Type B pancreatic cell (in vitro differentiated cells): ENCODE data around the gene LCE5A. TPM values are rescaled to one million over a fixed set of nuclear protein-coding genes. Genes with fewer than 3 reads are reported as not detected.

Experiments used
- DNase-seq: peaks from one replicate; pipeline ENCODE4 v3.0.0; 2021; ENCODE audit warnings: mixed read lengths; ENCODE audit not compliant: unreplicated experiment; ENCODE audit errors: extremely low spot score
- H3K27ac Mint-ChIP-seq: 2 replicates; pipeline ENCODE4 v1.8.0; 2021; ENCODE audit warnings: mild to moderate bottlenecking, mixed read lengths
- H3K27me3 Mint-ChIP-seq: 2 replicates; pipeline ENCODE4 v1.8.0; 2021; ENCODE audit warnings: mixed read lengths
- H3K36me3 Mint-ChIP-seq: 2 replicates; pipeline ENCODE4 v1.8.0; 2021; ENCODE audit warnings: mixed read lengths
- H3K4me1 Mint-ChIP-seq: one replicate; pipeline ENCODE4 v1.8.0; 2021; ENCODE audit warnings: mixed read lengths; ENCODE audit not compliant: unreplicated experiment
- H3K4me3 Mint-ChIP-seq: 2 replicates; pipeline ENCODE4 v1.8.0; 2021; ENCODE audit warnings: mild to moderate bottlenecking, mixed read lengths
- H3K9me3 Mint-ChIP-seq: 2 replicates; pipeline ENCODE4 v1.8.0; 2021; ENCODE audit warnings: mixed read lengths
- total RNA-seq: library from RNA; stranded (reverse); gene quantifications from 2 replicates; pipeline ENCODE4 v1.2.1, GENCODE V29; 2021; ENCODE audit warnings: low replicate concordance
- TF ChIP-seq, protein P1 (sequence below): fragments of 200-600 bp; sonication (generic); conservative IDR thresholded peaks from 2 replicates; pipeline ENCODE4 v1.5.0; 2021; ENCODE audit warnings: antibody characterized with exemption, mild to moderate bottlenecking

The LCE5A gene
- total RNA-seq, 1 donor from 2014 or later = not detected

DNA sequence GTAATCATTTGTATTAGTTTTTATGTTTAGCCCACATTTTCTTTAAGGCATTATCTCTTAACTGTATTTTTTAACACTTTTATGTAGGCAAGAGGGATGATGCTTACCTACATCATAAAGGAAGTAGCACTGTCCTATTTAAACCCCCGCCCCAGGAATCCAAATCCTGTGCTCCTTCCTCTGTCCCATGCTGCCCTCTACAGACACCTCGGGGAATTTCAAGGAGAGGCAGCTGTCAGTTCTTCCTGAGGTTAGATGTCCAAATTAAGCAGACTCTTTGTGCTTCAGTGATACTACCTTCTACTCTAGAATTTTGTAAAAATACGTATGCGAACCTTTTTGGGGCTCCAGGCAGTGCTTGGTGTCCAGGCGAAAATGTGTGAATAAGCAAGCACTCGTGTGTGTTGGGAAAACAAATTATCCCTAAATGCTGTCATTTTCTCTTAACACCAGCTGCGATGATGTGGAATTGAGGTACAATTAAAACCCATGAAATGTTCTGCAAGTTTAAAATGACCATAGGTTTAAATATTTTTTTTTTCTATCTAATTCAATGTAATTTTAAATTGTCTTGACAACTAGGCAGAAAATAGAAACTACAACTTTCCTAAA is 22.8 kb downstream of the LCE5A start:
- TF ChIP-seq, protein P1, sequence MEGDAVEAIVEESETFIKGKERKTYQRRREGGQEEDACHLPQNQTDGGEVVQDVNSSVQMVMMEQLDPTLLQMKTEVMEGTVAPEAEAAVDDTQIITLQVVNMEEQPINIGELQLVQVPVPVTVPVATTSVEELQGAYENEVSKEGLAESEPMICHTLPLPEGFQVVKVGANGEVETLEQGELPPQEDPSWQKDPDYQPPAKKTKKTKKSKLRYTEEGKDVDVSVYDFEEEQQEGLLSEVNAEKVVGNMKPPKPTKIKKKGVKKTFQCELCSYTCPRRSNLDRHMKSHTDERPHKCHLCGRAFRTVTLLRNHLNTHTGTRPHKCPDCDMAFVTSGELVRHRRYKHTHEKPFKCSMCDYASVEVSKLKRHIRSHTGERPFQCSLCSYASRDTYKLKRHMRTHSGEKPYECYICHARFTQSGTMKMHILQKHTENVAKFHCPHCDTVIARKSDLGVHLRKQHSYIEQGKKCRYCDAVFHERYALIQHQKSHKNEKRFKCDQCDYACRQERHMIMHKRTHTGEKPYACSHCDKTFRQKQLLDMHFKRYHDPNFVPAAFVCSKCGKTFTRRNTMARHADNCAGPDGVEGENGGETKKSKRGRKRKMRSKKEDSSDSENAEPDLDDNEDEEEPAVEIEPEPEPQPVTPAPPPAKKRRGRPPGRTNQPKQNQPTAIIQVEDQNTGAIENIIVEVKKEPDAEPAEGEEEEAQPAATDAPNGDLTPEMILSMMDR = peak; percentile 38
- H3K9me3 Mint-ChIP-seq = peaks cover 4% of the 10 kb centered on the region
- no peak overlapping the region for H3K4me3 Mint-ChIP-seq
- no peaks in the 10 kb centered on the region for H3K36me3 Mint-ChIP-seq
- no peak overlapping the region for H3K27ac Mint-ChIP-seq
- DNase-seq = no peak
- H3K4me1 Mint-ChIP-seq = no peaks in the 10 kb centered on the region
- no peaks in the 10 kb centered on the region for H3K27me3 Mint-ChIP-seq

GRCh38 chr1:152535774-152536173 is 25.2 kb downstream of the LCE5A start:
- peaks cover 4% of the 10 kb centered on the region for H3K9me3 Mint-ChIP-seq
- no peaks in the 10 kb centered on the region for H3K36me3 Mint-ChIP-seq

GRCh38 chr1:152537496-152537895 is 26.9 kb downstream of the LCE5A start:
- Mint-ChIP-seq H3K4me3 (no peak overlapping the region), H3K27ac (no peak overlapping the region), H3K4me1 (no peaks in the 10 kb centered on the region), H3K36me3 (no peaks in the 10 kb centered on the region), H3K9me3 (no peaks in the 10 kb centered on the region), H3K27me3 (no peaks in the 10 kb centered on the region)
- TF ChIP-seq, protein P1 = no peak
- DNase-seq = no peak

More at GRCh38 chr1:152535774-152536173, 25.2 kb downstream of the LCE5A start:
- Mint-ChIP-seq H3K4me1 (no peaks in the 10 kb centered on the region), H3K27me3 (no peaks in the 10 kb centered on the region), H3K4me3 (no peak overlapping the region), H3K27ac (no peak overlapping the region)
- no peak for DNase-seq
- TF ChIP-seq, protein P1 = no peak

GRCh38 chr1:152539901-152540300 is 29.3 kb downstream of the LCE5A start:
- H3K36me3 Mint-ChIP-seq = no peaks in the 10 kb centered on the region
- DNase-seq = no peak
- H3K4me3 Mint-ChIP-seq = no peak overlapping the region
- peaks cover 7% of the 10 kb centered on the region for H3K9me3 Mint-ChIP-seq
- TF ChIP-seq, protein P1 = no peak
- no peaks in the 10 kb centered on the region for H3K27me3 Mint-ChIP-seq
- H3K27ac Mint-ChIP-seq = no peak overlapping the region
- no peaks in the 10 kb centered on the region for H3K4me1 Mint-ChIP-seq

GRCh38 chr1:152543820-152544219 is 33.2 kb downstream of the LCE5A start:
- Mint-ChIP-seq H3K27me3 (no peaks in the 10 kb centered on the region), H3K4me3 (no peak overlapping the region), H3K9me3 (peaks cover 7% of the 10 kb centered on the region), H3K36me3 (no peaks in the 10 kb centered on the region), H3K4me1 (no peaks in the 10 kb centered on the region), H3K27ac (no peak overlapping the region)
- TF ChIP-seq, protein P1 = no peak
- no peak for DNase-seq
